ENCODE measurements around the gene POLE. TPM values are rescaled to one million over a fixed set of nuclear protein-coding genes. Genes with fewer than 3 reads are reported as not detected.
A peak's percentile ranks its signal among the peaks of the same experiment; 100 is the strongest.

The POLE gene
- total and polyA plus RNA-seq, 9 of the 15 experiments (the other 6 are each of a cell fraction or from before 2014, with no cell fraction given): 2.4 to 154 (median 49.6) TPM

GRCh38 chr12:132600048-132601032 lies 86.8 kb downstream of the POLE start (continued):
- peak; percentile 22; the same call in 1 of the 2 replicates for TF ChIP-seq CREB3L1 (IDR thresholded peaks at IDR 0.05; ENCODE audit: borderline replicate concordance, low read depth)
- TF ChIP-seq ZMIZ1 (IDR thresholded peaks at IDR 0.05; ENCODE audit: low read depth in 2 of 2, low read length in 2 of 2): no peak
- peak; percentile 34; the same call in 1 of the 2 replicates for TF ChIP-seq MYC (IDR thresholded peaks at IDR 0.05; ENCODE audit: low read depth, low read length)
- TF ChIP-seq MYC (CRISPR knock-in tag; IDR thresholded peaks at IDR 0.05; ENCODE audit: borderline replicate concordance, low read depth): no peak
- no peak for TF ChIP-seq NR2F6 (CRISPR knock-in tag; IDR thresholded peaks at IDR 0.05)
- peak; percentile 22; the same call in 1 of the 2 replicates for TF ChIP-seq JUND (IDR thresholded peaks at IDR 0.05; ENCODE audit: borderline replicate concordance, low read depth, low read length)
- no peak for TF ChIP-seq JUND (tag; IDR thresholded peaks at IDR 0.05; ENCODE audit: borderline replicate concordance, low read depth, low read length)
- no peak for TF ChIP-seq MYNN (IDR thresholded peaks at IDR 0.05)
- no peak for TF ChIP-seq MYNN (CRISPR knock-in tag; IDR thresholded peaks at IDR 0.05)
- no peak for TF ChIP-seq ZNF280A (IDR thresholded peaks at IDR 0.05; ENCODE audit: low read depth, partially characterized antibody)
- TF ChIP-seq ZBTB34 (CRISPR knock-in tag; IDR thresholded peaks at IDR 0.05): no peak
- 0 out of 4 replicates have a peak, but pooled peaks of 1 of the 2 experiments have one; percentile 15 for TF ChIP-seq NONO (IDR thresholded peaks at IDR 0.05; ENCODE audit: low read depth in 2 of 2, low read length in 1 of 2)
- TF ChIP-seq FOXK2 (conservative IDR thresholded peaks at IDR 0.05 in 1 of 2, IDR thresholded peaks at IDR 0.05 in 1 of 2; ENCODE audit: low read depth in 2 of 2): peak in 1 of 2 experiments; percentile 37; a peak in 1 of 4 replicates
- 0 out of 2 replicates have a peak, but pooled peaks have one; percentile 38 for TF ChIP-seq ETV1 (tag; conservative IDR thresholded peaks at IDR 0.05; ENCODE audit: low read depth)
- no peak for TF ChIP-seq ATF4 (CRISPR knock-in tag; IDR thresholded peaks at IDR 0.05)
- TF ChIP-seq ZNF764 (CRISPR knock-in tag; IDR thresholded peaks at IDR 0.05; ENCODE audit: low read depth): no peak
